ENCODE measurements around the gene FECH.
A peak's percentile ranks its signal among the peaks of the same experiment; 100 is the strongest.
"Not testable (repeated sequence)": the region's sequence is repeated elsewhere in the genome, so short reads cannot be mapped to it uniquely, and the experiment has no call there.

Gene FECH, protein sequence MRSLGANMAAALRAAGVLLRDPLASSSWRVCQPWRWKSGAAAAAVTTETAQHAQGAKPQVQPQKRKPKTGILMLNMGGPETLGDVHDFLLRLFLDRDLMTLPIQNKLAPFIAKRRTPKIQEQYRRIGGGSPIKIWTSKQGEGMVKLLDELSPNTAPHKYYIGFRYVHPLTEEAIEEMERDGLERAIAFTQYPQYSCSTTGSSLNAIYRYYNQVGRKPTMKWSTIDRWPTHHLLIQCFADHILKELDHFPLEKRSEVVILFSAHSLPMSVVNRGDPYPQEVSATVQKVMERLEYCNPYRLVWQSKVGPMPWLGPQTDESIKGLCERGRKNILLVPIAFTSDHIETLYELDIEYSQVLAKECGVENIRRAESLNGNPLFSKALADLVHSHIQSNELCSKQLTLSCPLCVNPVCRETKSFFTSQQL

DNA sequence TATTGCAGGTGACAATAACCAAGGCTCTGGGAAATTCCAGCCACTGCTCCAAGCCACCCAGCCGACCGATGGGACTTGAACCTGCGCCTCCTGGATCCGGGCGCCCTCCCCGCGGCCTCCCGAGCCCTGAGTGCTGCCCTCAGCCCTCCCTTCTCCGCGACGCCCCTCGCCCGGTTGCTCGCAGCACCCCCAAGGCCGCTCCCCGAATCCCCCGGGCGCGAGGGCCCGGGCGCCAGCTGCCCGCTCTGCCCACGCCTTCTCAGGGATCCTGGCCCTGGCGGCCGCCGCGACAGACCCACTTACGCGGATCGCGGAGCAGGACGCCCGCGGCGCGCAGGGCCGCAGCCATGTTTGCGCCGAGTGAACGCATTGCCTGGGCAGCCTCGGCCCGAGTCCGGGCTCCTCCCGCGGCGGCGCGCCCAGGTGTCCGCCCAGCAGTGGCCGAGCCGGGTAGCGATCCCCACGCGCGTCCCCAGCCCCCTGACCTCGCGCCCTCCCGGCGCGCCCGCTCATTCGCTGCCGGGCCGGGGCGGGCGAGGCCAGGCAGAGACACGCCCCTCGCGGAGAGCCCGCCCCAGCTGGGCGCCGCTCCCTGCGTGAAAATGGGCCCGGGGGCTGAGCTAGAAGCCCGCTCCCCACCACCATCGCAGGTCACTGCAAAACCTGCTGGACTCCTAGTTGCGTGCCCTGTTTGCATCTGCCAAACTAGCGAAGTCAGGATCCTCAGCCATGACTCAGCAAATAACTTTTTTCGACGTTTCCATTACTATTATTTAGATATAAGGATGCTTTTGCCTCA lies at the start of gene FECH:
Gene FECH (minus strand): TSS at position 452 of the 799 bp plus-strand sequence. CDS start 82 bp downstream, at position 370.
- peak; percentile 21 for DNase-seq

DNA sequence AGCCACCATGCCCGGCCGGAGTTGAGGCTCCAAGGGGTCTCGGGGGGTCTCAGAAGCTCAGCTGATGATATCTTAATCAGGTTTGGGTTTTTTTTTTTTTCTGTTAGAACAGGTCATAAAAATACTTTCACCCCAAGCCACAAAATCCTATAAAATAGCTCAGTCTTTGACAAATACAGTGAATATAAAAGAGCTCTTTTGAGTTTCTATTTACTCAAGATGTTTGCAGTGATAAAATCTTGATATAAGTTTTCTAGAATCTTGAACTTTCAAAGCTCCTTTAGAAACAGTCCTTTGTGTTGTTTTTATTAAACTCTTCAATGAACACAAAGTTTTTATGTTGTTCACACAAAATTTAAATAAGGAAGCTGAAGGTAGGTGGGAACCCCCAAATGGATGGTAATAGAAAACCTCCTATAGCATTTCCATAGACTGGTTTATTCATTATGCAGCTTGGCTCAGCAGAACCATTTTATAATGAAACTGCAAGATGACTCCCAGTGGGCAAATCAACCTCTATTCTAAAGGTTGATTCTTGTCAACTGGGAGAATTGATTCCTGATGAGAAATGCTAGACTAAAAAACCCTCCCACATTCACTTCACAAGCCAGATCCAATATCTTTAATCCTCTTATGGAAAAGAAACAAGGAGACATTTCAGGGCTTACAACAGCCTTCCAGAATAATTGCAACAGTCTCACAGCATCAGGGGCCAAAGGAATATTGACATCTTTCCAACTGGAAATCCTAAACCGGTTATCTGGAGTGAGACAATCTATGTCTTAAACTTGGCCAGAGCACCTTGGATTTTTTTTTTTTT lies 48.7 kb upstream of the FECH start:
- no peak for DNase-seq

GRCh38 chr18:57631697-57632096 lies 45.2 kb upstream of the FECH start:
- no peak for DNase-seq

DNA sequence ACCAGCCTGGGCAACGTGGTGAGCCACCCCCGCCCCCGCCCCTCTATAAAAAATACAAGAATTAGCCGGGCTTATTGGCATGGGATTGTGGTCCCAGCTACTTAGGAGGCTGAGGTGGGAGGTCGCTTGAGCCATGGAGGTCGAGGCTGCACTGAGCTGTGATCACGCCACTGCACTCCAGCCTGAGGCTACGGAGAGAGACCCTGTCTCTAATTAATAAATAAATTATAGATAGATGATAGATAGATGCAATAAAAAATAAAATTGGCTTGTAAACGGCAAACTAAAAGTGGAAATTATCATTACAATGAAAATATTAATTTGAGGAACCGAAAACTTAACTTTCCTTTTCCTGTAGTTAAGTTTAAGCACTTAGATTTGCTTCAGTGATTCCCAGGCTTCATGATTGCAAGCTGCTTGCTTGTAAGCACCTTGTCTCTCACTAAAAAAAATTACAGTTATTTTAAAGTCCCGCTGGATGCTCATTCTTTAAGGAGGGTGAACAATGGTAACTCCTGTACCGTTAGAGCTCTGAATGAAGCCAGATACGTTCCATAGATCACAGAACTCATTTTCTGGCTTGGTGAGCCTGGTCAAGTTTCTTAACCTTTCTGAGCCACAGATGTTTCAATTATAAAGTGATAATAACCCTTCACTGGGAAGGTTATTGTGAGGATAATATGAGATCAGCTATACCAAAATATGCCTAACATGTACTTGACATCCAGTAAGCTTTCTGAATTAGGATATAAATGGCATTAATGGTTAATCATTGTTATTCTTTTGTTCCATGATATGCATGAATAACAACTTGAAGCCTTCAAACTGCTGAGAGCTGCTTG lies 44.5 kb upstream of the FECH start:
- no peak for DNase-seq

DNA sequence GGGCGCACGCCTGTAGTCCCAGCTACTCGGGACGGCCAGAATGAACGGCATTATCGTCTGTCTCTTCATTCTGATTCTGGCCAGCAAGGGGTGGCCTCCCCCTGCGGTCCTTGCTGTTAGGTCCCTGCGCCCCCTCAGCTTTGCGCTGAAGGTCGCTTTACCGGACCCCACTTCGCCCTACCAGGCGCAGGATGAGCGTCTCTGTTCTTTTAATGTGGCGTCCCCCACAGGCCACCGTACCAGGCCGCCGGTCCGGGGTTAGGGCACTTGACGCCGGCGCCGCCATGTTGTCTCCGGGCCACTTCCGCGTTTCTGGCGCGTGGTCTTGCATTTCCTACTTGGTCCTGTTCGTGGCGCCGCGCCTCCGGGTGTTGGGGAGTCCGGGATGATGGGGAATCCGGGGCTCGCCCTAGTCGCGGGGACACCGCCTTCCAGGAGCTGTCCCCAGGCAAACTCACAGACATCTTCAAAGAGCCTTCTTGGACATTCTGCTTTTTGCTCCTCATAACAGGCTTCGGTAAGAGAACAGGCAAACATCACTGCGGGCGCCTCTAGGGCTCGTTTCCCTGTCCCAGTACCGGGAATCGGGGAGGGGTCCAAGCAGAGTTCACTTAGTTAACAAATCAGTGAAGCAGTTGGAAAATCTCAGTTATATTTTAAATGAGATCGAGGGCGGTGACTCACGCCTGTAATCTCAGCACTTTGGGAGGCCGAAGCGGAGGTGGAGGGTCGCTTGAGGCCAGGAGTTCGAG lies 43.7 kb upstream of the FECH start:
- peak; percentile 81 for DNase-seq

DNA sequence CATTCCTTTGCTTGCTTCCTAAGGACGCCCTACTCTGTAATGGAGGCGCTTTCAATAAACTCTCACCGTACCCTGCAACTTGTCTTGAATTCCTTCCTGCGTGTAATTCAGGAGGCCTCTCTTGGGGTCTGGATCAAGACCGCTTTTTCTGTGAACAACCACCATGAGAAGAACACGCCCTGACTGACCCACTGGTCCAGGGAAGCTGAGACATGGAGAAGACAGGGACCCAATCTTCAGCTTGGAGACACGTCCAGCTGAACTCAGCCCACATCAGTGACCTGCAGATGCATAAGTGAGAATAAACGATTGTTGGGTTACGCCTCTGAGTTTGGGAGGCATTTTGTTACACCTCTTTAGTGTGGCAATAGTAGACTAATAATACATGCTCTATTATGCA lies 42.9 kb upstream of the FECH start:
- DNase-seq: no peak

- no peak for DNase-seq
Observed at GRCh38 chr18:57627488-57627887, 41.0 kb upstream of the FECH start.

DNA sequence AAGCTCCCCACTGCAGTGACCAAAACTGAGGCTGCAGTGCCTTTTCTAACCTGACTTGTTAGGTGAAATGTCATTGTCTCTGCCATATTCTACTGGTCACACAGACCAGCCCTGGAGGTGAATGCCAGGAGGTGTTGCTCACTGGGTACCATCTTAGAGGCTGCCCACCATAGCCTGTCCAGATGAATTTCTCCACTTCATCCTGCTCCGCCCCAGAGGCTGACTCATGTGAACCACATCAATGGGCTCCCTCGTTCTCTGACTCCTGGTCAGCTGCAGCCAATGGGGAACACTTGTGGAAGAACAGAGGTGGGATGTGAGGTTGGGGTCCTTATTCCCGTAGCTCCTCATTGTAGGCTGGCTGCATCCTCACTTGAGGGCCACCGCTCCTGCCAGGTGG lies 38.5 kb upstream of the FECH start:
- DNase-seq: no peak

DNA sequence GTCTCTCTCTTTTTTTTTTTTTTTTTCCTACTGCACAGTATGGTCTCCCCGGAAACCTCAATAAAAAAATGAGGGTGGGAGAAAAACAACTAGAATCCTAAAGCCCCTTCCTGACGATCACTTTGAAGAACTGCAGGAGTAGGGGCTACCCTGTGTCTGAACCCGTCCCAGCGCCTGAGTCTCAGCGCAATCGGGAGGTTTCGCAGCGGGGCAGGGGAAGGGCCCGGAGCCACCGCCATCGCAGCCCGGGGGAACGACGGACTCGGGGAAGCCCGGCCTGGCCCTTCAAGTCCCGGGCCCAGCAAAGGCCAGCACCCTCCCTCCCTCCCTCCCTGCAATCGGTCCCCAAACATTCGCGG lies 34.7 kb upstream of the FECH start:
- DNase-seq: no peak

- DNase-seq: no peak
Observed at GRCh38 chr18:57619876-57620275, 33.4 kb upstream of the FECH start.

DNA sequence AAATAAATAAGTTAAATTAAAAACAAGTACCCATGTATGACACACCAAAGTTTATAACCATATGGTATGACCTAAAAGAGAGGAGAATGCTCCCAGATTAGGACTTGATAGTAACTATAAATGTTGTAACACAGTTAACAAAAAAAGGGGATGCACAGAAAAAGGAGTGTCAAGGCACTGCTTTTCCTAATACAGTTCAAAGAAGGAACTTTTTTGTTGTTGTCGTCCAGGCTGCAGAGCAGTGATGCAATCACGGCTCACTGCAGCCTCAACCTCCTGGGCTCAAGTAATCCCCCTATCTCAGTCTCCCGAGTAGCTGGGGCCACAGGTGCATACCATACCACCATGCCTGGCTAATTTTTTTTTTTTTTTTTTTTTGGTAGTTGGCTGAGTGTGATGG lies 32.4 kb upstream of the FECH start:
- no peak for DNase-seq

DNA sequence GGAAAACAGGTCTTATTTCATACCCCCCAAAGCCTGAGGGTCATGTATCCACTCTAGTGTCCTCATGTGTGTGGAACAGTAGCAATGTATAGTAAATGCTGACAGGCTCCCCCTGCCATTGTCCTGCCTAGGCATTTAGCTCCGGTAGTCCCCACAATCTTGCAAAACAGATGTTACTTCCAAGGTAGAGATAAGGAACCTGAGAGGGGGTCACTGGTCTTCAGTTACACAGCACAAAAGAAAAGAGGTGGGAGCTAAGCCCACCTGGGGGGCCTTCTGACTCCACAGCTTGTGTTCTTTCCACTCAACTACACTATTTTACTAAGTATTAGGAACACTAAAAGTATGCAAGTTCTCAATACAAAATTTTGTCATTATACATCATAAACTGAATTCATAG lies 17.4 kb upstream of the FECH start:
- no peak for DNase-seq

GRCh38 chr18:57595347-57595746 lies 8.8 kb upstream of the FECH start:
- no peak for DNase-seq

DNA sequence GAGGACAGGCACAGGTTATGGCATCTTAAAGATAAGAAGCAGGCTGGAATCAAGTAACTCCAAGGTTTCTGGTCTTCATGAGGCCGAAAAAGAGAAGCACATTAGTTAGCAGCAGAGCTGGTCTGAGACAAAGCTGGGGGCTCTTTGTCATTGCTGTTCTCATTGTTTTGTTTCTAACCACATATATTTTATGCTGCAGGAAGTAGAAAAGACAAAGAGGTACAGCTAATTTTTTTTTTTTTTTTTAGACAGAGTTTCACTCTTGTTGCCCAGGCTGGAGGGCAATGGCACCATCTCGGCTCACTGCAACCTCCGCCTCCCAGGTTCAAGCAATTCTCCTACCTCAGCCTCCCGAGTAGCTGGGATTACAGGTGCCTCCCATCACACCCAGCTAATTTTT lies 6.2 kb upstream of the FECH start:
- DNase-seq: not testable (repeated sequence)

DNA sequence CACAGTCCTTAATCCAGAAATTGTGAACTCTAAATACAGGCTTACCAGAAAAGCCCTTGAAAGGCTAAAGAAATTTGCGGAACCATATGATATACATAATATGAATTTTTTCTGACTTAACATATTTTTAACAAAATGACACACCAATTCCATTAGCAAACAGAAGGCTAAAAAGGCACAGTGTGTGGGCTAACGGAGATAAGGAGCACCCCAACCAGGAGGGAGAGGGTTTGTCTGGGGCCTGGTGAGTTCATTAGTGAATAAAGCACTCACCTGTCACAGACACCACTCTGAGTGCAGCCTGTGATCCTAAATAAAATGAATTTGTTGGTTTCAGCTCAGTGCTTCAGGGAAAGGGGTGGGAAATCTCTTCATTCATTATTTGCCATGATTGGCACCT lies 2.7 kb upstream of the FECH start:
- DNase-seq: no peak

DNA sequence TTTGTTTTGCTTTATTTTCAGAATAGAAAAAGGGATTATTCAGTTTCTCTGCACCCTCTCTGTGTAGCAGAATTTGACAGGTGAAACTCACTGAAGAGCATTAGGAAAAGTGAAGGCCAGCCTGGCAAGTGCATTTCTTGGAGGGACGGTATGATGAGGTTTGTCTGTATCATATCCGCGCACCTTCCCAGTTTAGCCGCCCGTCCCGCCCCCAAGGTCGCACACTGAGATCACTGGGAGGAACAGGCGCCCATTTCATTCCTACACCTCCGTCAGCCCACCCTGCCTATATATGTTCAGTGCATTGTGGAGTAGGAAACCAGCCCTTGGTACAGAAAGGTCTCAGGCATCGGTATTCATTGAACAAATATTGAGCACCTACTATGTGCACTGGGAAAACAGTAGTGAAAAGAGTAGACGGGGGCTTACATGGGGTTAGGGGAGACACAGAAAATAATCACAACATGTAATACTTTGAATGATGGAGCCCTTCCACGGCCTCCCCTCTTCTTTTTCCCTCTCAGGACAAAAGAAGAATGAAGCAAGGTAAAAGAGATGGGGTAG lies 678 bp upstream of the FECH start:
- DNase-seq: no peak

DNA sequence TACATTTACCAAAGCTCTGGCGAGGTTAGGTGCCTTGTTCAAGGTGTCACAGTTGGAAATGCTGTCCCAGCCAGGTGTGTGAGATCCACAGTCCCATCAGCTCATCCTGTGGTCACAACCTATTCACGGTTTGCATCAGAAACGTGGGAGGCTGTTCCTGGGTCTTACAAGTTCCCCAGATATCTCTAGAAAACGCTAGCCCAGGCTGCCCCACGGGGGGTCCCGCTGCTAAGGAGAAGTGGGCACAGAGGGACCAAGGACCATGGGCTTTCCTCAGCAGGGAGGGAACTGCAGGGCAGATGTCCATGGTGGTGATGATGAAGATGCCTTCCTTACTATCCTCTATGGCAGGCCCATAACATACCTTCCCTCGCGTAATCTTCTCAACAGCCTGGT lies 649 bp downstream of the FECH start:
- no peak for DNase-seq

GRCh38 chr18:57585421-57585820 lies 1.1 kb downstream of the FECH start:
- no peak for DNase-seq

DNA sequence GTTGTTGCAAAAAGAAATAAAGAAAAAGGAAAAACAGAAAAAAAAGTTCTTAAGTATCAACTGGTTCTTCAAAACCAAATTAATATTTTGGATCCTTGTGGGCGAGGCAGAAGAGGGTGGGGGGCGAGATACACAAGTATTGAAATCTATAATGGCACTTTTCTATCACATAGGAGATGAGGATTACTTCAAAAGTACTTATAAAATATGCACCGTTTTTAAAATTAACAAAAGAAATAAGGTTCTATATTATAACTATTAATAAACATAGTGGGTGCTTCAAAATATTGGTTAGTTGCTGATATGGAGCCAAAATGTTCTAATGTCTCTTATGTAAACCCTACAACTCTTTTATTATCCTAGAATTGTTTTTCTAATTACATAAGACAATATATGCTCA lies 2.1 kb downstream of the FECH start:
- DNase-seq: no peak

DNA sequence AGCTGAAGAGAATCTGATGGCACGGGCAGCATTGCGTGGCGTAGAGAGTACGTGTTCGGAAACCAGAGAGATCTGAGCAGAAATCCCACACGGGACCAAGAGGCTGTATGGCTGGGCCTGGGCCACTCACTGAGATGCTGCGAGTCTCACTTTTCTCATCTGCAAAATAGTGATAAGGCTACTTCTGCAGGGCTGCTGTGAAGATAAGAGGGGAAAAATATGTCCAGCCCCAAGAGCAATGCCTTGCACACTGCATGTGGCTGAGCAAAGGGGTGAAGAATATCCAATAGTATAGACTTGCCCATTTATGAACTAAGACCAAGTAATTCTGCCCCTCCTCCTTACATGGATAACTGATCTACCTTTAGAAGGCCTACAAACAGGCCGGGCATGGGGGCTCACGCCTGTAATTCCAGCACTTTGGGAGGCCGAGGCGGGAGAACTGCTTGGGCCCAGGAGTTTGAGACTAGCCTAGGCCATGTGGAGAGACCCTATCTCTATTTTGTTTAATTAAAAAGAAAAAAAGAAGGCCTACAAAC lies 3.1 kb downstream of the FECH start:
- no peak for DNase-seq

- no peak for DNase-seq
Observed at GRCh38 chr18:57581301-57581934, 5.1 kb downstream of the FECH start.
